Gastroesophageal sphincter (tissue), 4 donors: ENCODE measurements around the gene DNM3. TPM values are rescaled to one million over a fixed set of nuclear protein-coding genes. Genes with fewer than 3 reads are reported as not detected.

Source experiments
- ATAC-seq: fragments of 150-250 bp; one replicate; pipeline ENCODE4 v1.9.1; 2016; ENCODE audit warnings: mild to moderate bottlenecking, moderate library complexity
- H3K27ac ChIP-seq, 4 donors: fragments of 200-600 bp; sonication (generic) in 3 of 4; 1 replicate in 3 of 4; 2 replicates in 1 of 4; pipeline ENCODE4 v1.5.1; 2016 to 2019
- H3K27me3 ChIP-seq: fragments of 200-600 bp; sonication (generic); one replicate; pipeline ENCODE4 v1.5.1; 2019
- H3K36me3 ChIP-seq, 2 donors: fragments of 200-600 bp; sonication (generic); one replicate each; pipeline ENCODE4 v1.5.1; 2019; ENCODE audit warnings: control low read depth in 1 of 2
- H3K4me1 ChIP-seq, 3 donors: fragments of 200-600 bp; sonication (generic); 1 replicate in 2 of 3; 2 replicates in 1 of 3; pipeline ENCODE4 v1.5.1; 2016 to 2019; ENCODE audit warnings: control low read depth in 2 of 3
- H3K4me3 ChIP-seq, 2 donors: fragments of 200-600 bp; sonication (generic); one replicate each; pipeline ENCODE4 v1.5.1; 2019; ENCODE audit warnings: mild to moderate bottlenecking in 1 of 2, moderate library complexity in 1 of 2
- H3K9me3 ChIP-seq, 3 donors: fragments of 200-600 bp; sonication (generic); one replicate each; pipeline ENCODE4 v1.5.1; 2017 to 2019; ENCODE audit warnings: control low read depth in 2 of 3
- CTCF ChIP-seq, 4 experiments: fragments of 200-600 bp in 2 of 4; fragments of 450-650 bp in 2 of 4; sonication (generic) in 1 of 4; IDR thresholded peaks; one replicate each; pipeline ENCODE4 v1.5.1; 2017 to 2019; ENCODE audit warnings: antibody characterized with exemption in 4 of 4, mild to moderate bottlenecking in 2 of 4, moderate library complexity in 2 of 4
- EP300 ChIP-seq: sonication (generic); formaldehyde crosslinking; IDR thresholded peaks from one replicate; pipeline ENCODE4 v1.6.1; 2017; ENCODE audit warnings: antibody characterized with exemption, mild to moderate bottlenecking
- POLR2A ChIP-seq, 2 donors: fragments of 450-650 bp; IDR thresholded peaks; one replicate each; pipeline ENCODE4 v1.6.1; 2017; ENCODE audit warnings: antibody characterized with exemption in 2 of 2, mild to moderate bottlenecking in 2 of 2, moderate library complexity in 1 of 2
- POLR2AphosphoS5 ChIP-seq: sonication (generic); formaldehyde crosslinking; IDR thresholded peaks from one replicate; pipeline ENCODE4 v1.6.1; 2017; ENCODE audit warnings: antibody characterized with exemption
- WGBS, 2 donors: methylation state at CpG; one replicate each; pipeline ENCODE4 v1.1.5; 2018; ENCODE audit warnings: low coverage in 1 of 2; 5-methylcytosine and 5-hydroxymethylcytosine counted together
- total RNA-seq, 4 donors: library from RNA; depleted of rRNA; stranded (reverse); fragments of >200 nt; gene quantifications; one replicate each; pipeline ENCODE4 v1.1.0, GENCODE V29; 2016

The DNM3 gene
- total RNA-seq, 4 donors from 2014 or later: 1.9 to 5.0 (median 3.9) TPM

GRCh38 chr1:172119184-172119583, 277.9 kb downstream of the DNM3 start:
- ATAC-seq: no peak
- Histone ChIP-seq H3K27ac (no peak overlapping the region), H3K36me3 (no peaks in the 10 kb centered on the region)

DNA sequence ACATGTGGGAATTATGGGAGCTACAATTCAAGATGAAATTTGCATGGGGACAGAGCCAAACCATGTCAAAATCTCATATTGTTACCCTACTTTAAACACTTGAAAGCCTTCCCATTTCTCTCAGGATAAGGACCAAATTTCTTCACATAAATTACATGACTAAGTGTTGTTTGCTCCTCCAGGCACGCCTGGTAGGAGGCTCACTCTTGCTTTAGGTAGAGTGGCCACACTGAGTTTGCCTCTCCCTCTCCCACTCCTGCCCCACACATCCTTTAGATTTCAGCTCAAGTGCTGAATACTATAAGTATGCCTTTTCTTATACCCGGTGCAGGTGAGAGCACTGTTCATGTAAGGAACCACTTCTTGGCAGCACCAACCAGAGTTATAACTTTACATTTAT, 279.1 kb downstream of the DNM3 start:
- H3K27me3 ChIP-seq: no peaks in the 10 kb centered on the region
- 83 to 92% methylated on average over 1 to 2 of the region's 2 CpGs for WGBS, 2 donors
- H3K27ac ChIP-seq: no peak overlapping the region
- no peaks in the 10 kb centered on the region for H3K9me3 ChIP-seq
- TF ChIP-seq POLR2AphosphoS5 (no peak), POLR2A (IDR thresholded peaks at IDR 0.05) (no peak)
- no peaks in the 10 kb centered on the region for H3K4me1 ChIP-seq
- no peak for ATAC-seq
- H3K36me3 ChIP-seq: no peaks in the 10 kb centered on the region
- no peak overlapping the region for H3K4me3 ChIP-seq

More at GRCh38 chr1:172119184-172119583, 277.9 kb downstream of the DNM3 start:
- no peaks in the 10 kb centered on the region for H3K9me3 ChIP-seq
- H3K27me3 ChIP-seq: no peaks in the 10 kb centered on the region
- H3K4me3 ChIP-seq: no peak overlapping the region
- no peaks in the 10 kb centered on the region for H3K4me1 ChIP-seq
- 93 to 97% methylated on average over 7 to 10 of the region's 10 CpGs for WGBS, 2 donors
- TF ChIP-seq CTCF (IDR thresholded peaks at IDR 0.05) (no peak), POLR2A (IDR thresholded peaks at IDR 0.05) (no peak), EP300 (no peak), POLR2AphosphoS5 (no peak)

DNA sequence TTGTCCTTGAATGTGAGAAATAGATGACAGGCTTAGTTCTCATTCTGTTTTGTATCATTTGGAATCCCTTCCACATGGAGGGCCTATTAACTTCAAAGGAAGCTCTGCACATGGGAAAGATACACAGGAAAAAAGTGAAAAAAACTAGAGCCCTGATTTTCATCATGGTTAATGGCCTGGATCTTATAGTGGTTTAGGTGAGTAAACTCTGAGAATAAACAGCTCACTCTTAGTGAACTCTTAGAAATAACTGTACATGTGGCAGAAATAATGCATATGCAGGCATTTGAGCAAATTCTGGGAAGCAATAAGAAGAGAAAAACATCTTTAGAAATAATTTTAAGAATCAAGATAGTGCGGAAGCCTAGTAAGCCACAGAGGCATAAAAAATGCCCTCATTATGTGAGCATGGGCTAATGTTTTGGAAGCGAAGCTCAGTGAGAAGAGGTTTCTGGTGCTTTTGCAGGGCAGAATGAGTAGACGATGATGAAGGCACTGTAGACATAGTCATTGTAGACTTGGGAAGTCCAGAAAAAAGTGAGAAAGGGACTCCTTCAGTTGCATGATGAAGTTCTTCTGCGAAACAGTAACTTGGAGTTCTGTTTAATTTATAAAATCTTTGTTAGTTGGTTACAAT, 279.9 kb downstream of the DNM3 start:
- ATAC-seq: no peak

GRCh38 chr1:172122381-172122780, 281.1 kb downstream of the DNM3 start:
- H3K27ac ChIP-seq: no peak overlapping the region
- H3K27me3 ChIP-seq: no peaks in the 10 kb centered on the region
- H3K36me3 ChIP-seq: no peaks in the 10 kb centered on the region
- no peak overlapping the region for H3K4me3 ChIP-seq
- H3K9me3 ChIP-seq: no peaks in the 10 kb centered on the region
- WGBS, 2 donors: 76 to 91% methylated on average over 3 of the region's 3 CpGs
- TF ChIP-seq POLR2A (IDR thresholded peaks at IDR 0.05) (no peak), POLR2AphosphoS5 (no peak), CTCF (IDR thresholded peaks at IDR 0.05) (no peak), EP300 (no peak)
- ATAC-seq: no peak
- no peaks in the 10 kb centered on the region for H3K4me1 ChIP-seq

More for the DNA sequence above, 279.9 kb downstream of the DNM3 start:
- 95 to 96% methylated on average over 3 to 4 of the region's 4 CpGs for WGBS, 2 donors
- H3K4me1 ChIP-seq: no peaks in the 10 kb centered on the region
- TF ChIP-seq EP300 (no peak), POLR2AphosphoS5 (no peak), POLR2A (IDR thresholded peaks at IDR 0.05) (no peak), CTCF (IDR thresholded peaks at IDR 0.05) (no peak)
- no peaks in the 10 kb centered on the region for H3K9me3 ChIP-seq
- no peak overlapping the region for H3K4me3 ChIP-seq
- H3K27me3 ChIP-seq: no peaks in the 10 kb centered on the region
- H3K36me3 ChIP-seq: no peaks in the 10 kb centered on the region
- no peak overlapping the region for H3K27ac ChIP-seq

DNA sequence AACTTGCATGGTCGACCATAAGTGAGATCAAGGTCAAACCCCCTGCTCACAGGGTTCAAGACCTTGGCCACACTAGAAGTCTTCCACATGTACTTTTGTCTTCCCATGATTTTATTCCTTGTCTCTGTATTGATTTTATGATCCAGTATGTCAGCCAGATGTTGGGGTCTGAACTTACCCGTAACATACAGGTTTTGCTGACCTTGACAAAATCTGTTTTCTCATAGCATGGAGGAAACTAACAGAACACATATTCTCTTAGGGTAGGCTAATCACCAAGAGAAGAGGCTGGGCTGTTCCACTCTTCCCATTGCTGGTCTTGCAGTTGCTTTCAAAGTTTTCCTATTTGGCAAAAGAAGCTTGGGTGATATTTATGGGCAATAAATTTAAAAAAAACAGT, 284.0 kb downstream of the DNM3 start:
- Histone ChIP-seq H3K4me3 (no peak overlapping the region), H3K27me3 (no peaks in the 10 kb centered on the region), H3K9me3 (no peaks in the 10 kb centered on the region), H3K4me1 (no peaks in the 10 kb centered on the region), H3K27ac (no peak overlapping the region), H3K36me3 (no peaks in the 10 kb centered on the region)
- ATAC-seq: no peak
- no peak for TF ChIP-seq POLR2A (IDR thresholded peaks at IDR 0.05)
- no peak for TF ChIP-seq CTCF (IDR thresholded peaks at IDR 0.05)
- TF ChIP-seq EP300: no peak
- WGBS, 2 donors: 73 to 93% methylated on average over 2 of the region's 2 CpGs
